ENCODE results near the gene DIP2C.
"Not testable (repeated sequence)": the region's sequence is repeated elsewhere in the genome, so short reads cannot be mapped to it uniquely, and the experiment has no call there.

DIP2C gene, protein sequence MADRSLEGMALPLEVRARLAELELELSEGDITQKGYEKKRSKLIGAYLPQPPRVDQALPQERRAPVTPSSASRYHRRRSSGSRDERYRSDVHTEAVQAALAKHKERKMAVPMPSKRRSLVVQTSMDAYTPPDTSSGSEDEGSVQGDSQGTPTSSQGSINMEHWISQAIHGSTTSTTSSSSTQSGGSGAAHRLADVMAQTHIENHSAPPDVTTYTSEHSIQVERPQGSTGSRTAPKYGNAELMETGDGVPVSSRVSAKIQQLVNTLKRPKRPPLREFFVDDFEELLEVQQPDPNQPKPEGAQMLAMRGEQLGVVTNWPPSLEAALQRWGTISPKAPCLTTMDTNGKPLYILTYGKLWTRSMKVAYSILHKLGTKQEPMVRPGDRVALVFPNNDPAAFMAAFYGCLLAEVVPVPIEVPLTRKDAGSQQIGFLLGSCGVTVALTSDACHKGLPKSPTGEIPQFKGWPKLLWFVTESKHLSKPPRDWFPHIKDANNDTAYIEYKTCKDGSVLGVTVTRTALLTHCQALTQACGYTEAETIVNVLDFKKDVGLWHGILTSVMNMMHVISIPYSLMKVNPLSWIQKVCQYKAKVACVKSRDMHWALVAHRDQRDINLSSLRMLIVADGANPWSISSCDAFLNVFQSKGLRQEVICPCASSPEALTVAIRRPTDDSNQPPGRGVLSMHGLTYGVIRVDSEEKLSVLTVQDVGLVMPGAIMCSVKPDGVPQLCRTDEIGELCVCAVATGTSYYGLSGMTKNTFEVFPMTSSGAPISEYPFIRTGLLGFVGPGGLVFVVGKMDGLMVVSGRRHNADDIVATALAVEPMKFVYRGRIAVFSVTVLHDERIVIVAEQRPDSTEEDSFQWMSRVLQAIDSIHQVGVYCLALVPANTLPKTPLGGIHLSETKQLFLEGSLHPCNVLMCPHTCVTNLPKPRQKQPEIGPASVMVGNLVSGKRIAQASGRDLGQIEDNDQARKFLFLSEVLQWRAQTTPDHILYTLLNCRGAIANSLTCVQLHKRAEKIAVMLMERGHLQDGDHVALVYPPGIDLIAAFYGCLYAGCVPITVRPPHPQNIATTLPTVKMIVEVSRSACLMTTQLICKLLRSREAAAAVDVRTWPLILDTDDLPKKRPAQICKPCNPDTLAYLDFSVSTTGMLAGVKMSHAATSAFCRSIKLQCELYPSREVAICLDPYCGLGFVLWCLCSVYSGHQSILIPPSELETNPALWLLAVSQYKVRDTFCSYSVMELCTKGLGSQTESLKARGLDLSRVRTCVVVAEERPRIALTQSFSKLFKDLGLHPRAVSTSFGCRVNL (N-terminal part only)

DNA sequence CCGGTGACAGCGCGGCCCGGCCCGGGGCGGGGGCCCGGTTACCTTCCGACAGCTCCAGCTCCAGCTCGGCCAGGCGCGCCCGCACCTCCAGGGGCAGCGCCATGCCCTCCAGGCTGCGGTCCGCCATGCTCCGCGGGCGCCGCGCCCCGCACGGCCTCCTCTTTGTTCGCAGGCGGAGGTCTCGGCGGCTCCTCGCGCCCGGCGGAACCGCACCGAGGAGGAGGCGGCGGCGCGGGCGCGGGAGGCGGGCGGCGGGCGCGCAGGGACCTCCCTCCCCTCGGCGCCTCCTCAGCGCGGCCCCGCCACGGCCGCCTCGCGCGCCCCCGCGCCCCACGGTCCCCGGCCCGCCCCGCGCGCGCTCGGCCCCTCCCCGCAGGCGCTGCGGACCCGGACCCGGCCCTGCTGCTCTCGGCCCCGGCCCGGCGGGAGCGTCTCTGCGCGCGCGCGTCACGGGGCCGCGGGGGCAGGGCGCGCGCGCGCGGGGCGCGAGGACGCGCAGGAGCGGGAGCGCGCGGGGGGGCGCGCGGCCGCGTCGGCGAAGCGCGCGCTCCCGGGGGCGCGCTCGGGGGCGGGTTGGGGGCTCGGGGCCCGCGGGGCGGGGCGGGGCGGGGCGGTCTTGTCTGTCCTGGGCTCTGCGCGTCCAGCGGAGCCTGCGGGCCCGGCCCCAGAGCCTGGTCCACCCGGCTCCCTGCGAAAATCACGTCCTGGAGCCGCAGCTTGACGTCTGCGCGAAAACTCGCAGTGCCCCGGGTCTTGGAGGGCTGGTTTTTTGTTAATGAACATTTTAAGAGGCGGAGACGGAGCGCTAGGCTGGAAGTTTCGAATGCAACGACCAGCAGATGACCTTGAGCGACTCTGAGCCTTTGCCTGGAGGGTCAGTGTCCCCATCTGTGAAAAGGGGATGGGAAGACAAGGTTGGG is at the start of gene DIP2C:
Gene DIP2C, minus strand, starts transcription at position 217 of the 920 bp plus-strand sequence. Its CDS starts 90 bp downstream, at position 127.
- DNase-seq (ENCODE audit: low spot score), result peak; percentile 40

DNA sequence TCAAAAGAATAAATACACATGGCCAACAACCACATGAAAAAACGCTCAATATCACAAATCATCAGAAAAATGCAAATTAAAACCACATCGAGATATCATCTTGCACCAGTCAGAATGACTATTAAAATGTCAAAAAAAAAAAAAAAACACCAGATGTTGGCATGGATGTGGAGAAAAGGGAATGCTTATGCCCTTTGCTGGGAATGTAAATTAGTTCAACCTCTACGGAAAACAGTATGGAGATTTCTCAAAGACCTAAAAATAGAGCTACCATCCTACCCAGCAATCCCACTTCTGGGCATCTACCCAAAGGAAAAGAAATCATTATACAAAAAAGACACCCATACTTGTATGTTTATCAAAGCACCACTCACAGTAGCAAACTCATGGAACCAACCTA is 45.0 kb upstream of the DIP2C start:
- no peak for DNase-seq (ENCODE audit: low spot score)

DNA sequence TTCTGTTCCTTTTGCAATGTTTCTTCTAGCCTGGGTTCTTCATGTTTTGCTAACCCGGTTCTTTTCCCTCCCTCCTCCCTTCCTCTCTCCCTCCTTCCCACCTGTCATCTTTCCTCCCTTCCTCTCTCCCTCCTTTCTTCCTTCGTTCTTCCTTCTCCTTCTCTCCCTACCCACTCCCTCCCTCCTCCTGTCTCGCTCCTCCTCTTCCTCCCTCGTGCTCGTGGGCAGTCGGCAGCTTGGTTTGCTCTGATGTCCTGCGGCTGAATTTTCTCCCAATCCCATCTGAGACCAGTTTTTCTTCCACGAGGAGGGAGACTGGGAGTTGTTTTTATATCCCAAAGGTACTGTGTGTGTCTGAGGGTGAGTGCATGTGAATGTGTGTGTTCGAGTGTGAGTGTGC is 43.6 kb upstream of the DIP2C start:
- no peak for DNase-seq (ENCODE audit: low spot score)

DNA sequence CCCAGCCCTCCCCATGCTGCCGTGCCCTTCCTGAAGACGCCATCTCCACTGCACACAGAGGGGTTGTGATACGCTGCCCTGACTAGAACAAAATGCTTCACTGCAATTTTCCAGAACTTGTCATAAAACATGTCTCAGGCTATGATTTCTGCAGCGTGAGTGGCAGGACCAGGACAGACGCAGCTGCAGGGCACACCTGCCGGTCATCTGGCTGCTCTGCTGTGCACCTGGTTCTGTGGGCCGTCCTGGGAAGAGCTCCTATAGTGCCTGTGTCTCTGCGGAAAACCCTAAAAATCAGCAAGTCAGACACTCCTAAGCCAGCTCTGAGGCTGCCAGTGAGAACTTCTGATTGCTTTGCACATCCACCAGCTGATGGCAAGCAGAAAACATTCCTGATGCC is 39.7 kb upstream of the DIP2C start:
- DNase-seq (ENCODE audit: low spot score), result no peak

GRCh38 chr10:728603-729002 is 39.1 kb upstream of the DIP2C start:
- DNase-seq (ENCODE audit: low spot score), result no peak

DNA sequence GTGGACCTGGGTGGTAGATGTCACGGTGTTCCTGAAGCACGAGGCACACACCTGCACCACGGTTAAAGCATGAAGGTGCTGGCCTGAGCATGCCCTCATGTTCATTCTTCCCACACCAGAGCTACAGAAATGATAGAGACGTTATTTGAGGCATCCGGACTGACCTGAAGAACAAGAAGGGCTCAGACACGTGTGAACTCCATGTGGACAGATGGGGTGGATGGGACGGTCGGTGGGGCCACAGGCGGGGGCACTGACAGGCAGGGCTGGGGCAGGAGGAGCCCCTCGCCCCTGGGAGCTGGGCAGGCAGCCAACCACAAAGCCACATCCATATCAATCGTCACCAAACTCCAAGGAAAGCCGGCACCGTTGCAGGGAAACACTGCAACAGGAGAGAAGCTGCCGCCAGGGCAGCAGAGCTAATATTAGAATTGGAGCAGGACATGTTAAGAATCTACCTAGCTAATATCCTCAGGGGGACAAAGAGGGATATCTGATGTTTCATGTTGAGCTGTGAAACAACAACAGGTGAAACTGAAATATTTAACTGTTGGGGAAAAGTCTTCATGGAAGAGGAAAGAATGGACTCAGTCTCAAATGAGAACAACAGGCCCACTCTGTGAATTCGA is 37.8 kb upstream of the DIP2C start:
- DNase-seq (ENCODE audit: low spot score), result no peak

GRCh38 chr10:725786-726185 is 36.3 kb upstream of the DIP2C start:
- DNase-seq (ENCODE audit: low spot score), result no peak

DNA sequence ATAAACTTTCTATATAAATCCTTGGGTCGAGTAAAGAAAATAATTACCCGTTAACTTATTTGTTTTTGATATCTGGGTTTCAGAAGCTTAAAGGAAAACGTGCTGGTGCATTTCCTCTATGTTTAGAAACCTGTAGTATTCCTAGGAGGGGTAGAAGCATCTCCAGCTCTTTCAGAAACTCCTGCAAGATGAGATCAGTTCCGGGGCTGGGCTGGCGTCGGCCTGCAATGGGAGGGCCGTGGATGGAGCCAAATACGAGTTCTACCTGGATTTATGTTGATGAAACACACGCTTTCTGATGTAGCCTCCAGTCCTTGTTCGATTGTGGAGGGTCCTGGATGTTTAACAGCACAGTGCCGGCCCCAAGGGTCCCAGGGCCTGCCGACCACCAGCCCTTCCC is 35.8 kb upstream of the DIP2C start:
- no peak for DNase-seq (ENCODE audit: low spot score)

DNA sequence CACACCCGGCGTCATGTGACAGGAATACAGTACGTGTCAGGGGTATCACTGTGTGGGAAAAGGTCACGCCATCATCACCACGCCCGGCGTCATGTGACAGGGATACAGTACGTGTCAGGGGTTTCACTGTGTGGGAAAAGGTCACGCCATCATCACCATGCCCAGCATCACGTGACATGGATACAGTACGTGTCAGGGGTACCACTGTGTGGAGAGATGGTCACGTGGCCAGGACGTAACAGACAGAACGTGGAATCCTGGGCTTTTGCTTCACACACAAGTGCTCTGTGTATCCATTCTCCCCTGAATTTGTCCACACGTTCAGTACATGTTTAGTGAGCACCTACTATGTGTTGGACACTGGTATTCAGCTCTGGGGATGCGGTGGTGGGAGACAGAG is 34.5 kb upstream of the DIP2C start:
- DNase-seq (ENCODE audit: low spot score), result no peak

- DNase-seq (ENCODE audit: low spot score), result no peak
These were observed 33.0 kb upstream of the DIP2C start for GRCh38 chr10:722281-723060.

GRCh38 chr10:718143-718700 is 28.8 kb upstream of the DIP2C start:
- DNase-seq (ENCODE audit: low spot score), result no peak

- no peak for DNase-seq (ENCODE audit: low spot score)
These were observed 28.0 kb upstream of the DIP2C start for GRCh38 chr10:717458-717857.

GRCh38 chr10:716821-717220 is 27.4 kb upstream of the DIP2C start:
- no peak for DNase-seq (ENCODE audit: low spot score)

DNA sequence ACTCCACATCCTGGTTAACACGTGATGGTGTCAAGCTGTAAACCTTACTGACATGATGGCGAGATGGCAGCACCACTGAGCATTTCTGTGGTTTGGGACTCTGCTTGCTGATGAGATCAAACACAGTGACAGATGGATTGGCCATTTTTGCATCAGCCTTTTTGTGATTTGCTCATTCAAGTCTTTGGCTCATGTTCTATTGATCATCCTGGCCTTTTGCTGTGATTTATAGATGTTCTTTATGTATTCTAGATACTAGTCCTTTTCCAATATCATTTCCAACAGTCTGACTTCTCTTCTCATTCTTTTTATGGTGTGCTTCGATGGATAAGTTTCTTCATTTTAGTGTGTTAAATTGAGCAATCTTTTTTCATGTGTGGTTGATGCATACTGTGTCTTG is 24.7 kb upstream of the DIP2C start:
- no peak for DNase-seq (ENCODE audit: low spot score)

DNA sequence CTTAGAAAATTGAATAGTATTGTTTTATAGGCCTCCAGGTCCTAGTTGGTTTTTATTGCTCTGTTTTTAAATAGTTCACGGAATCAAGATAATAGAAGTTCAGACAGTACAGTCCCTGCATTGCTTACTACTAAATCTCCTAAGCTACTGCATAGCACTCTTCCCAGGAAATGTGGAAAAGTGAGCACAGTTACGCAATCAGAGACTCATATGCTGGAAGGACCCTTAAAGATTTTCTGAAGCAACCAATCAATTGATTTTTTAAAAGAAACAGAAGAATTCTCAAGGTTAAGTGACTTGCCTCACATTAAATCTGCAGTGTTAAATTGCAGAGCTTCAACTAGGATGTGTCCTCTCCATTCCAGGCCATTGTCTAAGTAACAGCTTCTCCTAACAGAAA is 23.1 kb upstream of the DIP2C start:
- DNase-seq (ENCODE audit: low spot score), result no peak

GRCh38 chr10:712089-712488 is 22.6 kb upstream of the DIP2C start:
- no peak for DNase-seq (ENCODE audit: low spot score)

DNA sequence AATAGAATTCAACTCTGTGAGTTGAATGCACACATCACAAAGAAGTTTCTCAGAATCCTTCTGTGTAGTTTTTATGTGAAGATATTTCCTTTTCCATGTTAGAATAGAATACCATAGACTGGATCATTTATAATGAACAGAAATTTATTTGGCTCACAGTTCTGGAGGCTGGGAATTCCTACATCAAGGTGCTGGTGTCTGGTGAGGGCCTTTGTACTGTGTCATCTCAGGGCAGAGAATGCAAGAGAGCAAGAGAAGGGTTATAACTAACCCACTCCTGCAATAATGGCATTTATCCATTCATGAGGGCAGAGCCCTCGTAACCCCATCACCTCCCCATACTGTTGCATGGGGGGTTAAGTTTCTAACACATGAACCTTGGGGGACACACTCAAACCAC is 18.4 kb upstream of the DIP2C start:
- DNase-seq (ENCODE audit: low spot score), result no peak

GRCh38 chr10:707456-707855 is 18.0 kb upstream of the DIP2C start:
- DNase-seq (ENCODE audit: low spot score), result no peak

- DNase-seq (ENCODE audit: low spot score), result no peak
These were observed 13.7 kb upstream of the DIP2C start for GRCh38 chr10:703118-703517.

DNA sequence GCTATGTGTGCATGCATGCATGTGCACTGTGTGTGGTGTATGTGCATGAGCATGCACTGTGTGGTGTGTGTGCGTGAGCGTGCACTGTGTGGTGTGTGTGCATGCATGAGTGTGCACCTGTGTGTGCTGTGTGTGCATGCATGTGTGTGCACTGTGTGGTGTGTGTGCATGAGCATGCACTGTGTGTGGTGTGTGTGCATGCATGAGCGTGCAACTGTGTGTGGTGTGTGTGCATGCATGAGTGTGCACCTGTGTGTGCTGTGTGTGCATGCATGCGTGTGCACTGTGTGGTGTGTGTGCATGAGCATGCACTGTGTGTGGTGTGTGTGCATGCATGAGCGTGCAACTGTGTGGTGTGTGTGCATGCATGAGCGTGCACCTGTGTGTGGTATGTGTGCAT is 10.7 kb upstream of the DIP2C start:
- not testable (repeated sequence) for DNase-seq (ENCODE audit: low spot score)
